Measurements from ENCODE around the gene TNFRSF13B. TPM values are rescaled to one million over a fixed set of nuclear protein-coding genes. Genes with fewer than 3 reads are reported as not detected.

Gene TNFRSF13B
- total RNA-seq, 1 experiment from 2014 or later: not detected

GRCh38 chr17:16934836-16935235 is 37.1 kb downstream of the TNFRSF13B start:
- Histone ChIP-seq H3K4me3 (replicated peaks in 1 of 2; ENCODE audit: low read depth in 1 of 2, low read length in 2 of 2) (no peak overlapping the region), H2AFZ (ENCODE audit: low read depth, low read length, poor library complexity, severe bottlenecking) (no peak overlapping the region), H3K36me3 (ENCODE audit: control insufficient read depth in 1 of 2, insufficient read depth in 2 of 2, low read length in 2 of 2) (no peaks in the 10 kb centered on the region), H3K27me3 (ENCODE audit: insufficient read depth, low read length) (no peaks in the 10 kb centered on the region; the same call in 1 of the 2 replicates), H3K27ac (ENCODE audit: low read depth, low read length) (no peak overlapping the region), H3K4me2 (ENCODE audit: low read length) (no peak overlapping the region), H3K9me2 (ENCODE audit: insufficient read depth) (no peaks in the 10 kb centered on the region), H3K9ac (ENCODE audit: low read length) (no peak overlapping the region), H4K20me1 (ENCODE audit: insufficient read depth) (no peaks in the 10 kb centered on the region), H3K9me3 (ENCODE audit: control insufficient read depth in 1 of 2, insufficient read depth in 1 of 2, low read depth in 1 of 2, low read length in 2 of 2) (no peaks in the 10 kb centered on the region), H3K4me1 (ENCODE audit: control insufficient read depth in 1 of 2, insufficient read depth in 2 of 2, low read length in 2 of 2) (peaks cover 0 to 15% of the 10 kb centered on the region in 2 experiments; a peak in 1 of 4 replicates), H3K79me2 (ENCODE audit: insufficient read depth, low read length) (no peaks in the 10 kb centered on the region)
- no peak for TF ChIP-seq SRF (IDR thresholded peaks at IDR 0.05; ENCODE audit: low read depth)
- TF ChIP-seq POLR2AphosphoS5 (IDR thresholded peaks at IDR 0.05; ENCODE audit: low read depth, low read length): no peak
- ATAC-seq: no peak
- BruUV-seq (replicated peaks): no TSS peak
- CTCF ChIA-PET: no interaction called here
- POLR2A ChIA-PET: no interaction called here
- RAD21 ChIA-PET (ENCODE audit: low non-redundant PET in 1 of 2, low total read pairs in 2 of 2, uncharacterized antibody in 2 of 2, unreplicated experiment in 2 of 2): no interaction called here
- intact Hi-C loops (cut with micrococcal nuclease): no loop called here
- DNase-seq (ENCODE audit: low read depth, low spot score): no peak

DNA sequence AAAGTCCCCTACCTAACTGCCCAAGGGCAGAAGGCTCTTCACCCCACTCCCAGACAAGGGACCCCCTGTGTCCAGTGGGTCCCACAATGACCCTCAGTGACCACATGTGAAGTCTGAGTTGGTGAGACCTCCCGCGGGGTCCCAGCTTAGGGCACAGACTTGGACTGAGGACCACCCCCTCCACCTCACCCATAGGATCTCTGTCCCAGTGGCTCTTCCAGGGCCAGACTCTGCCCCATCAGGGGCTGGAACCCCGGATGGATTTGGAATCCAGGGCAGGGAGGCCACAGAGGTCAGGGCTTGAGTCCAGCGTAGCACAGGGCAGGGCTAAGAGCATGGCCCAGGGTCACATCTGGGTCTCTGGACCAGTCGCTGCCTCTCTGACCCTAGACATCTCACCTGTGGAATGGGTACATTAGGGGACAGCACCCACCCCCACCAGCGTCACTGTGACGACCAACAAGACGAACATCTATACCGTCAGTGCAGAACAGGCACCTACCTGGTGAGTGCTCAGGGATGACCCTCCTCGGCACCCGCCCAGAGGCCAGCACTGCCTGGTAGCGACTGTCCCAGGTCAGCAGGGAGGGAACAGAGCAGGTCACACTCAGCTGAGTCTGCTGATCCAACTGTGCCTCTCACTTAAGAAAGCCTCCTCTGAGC is 37.7 kb downstream of the TNFRSF13B start:
- Histone ChIP-seq H3K4me1 (ENCODE audit: control insufficient read depth in 1 of 2, insufficient read depth in 2 of 2, low read length in 2 of 2) (peaks cover 0 to 15% of the 10 kb centered on the region in 2 experiments; a peak in 1 of 4 replicates), H2AFZ (ENCODE audit: low read depth, low read length, poor library complexity, severe bottlenecking) (no peak overlapping the region), H3K27me3 (ENCODE audit: insufficient read depth, low read length) (no peaks in the 10 kb centered on the region; the same call in 1 of the 2 replicates), H3K4me3 (replicated peaks in 1 of 2; ENCODE audit: low read depth in 1 of 2, low read length in 2 of 2) (no peak overlapping the region), H3K9me2 (ENCODE audit: insufficient read depth) (no peaks in the 10 kb centered on the region), H3K79me2 (ENCODE audit: insufficient read depth, low read length) (no peaks in the 10 kb centered on the region), H3K36me3 (ENCODE audit: control insufficient read depth in 1 of 2, insufficient read depth in 2 of 2, low read length in 2 of 2) (no peaks in the 10 kb centered on the region), H3K4me2 (ENCODE audit: low read length) (no peak overlapping the region), H3K9me3 (ENCODE audit: control insufficient read depth in 1 of 2, insufficient read depth in 1 of 2, low read depth in 1 of 2, low read length in 2 of 2) (no peaks in the 10 kb centered on the region), H4K20me1 (ENCODE audit: insufficient read depth) (no peaks in the 10 kb centered on the region), H3K9ac (ENCODE audit: low read length) (no peak overlapping the region), H3K27ac (ENCODE audit: low read depth, low read length) (no peak overlapping the region)
- no TSS peak for BruUV-seq (replicated peaks)
- intact Hi-C loops (cut with micrococcal nuclease): no loop called here
- DNase-seq (ENCODE audit: low read depth, low spot score) (no peak), ATAC-seq (no peak)
- ChIA-PET RAD21 (ENCODE audit: low non-redundant PET in 1 of 2, low total read pairs in 2 of 2, uncharacterized antibody in 2 of 2, unreplicated experiment in 2 of 2) (no interaction called here), POLR2A (no interaction called here), CTCF (no interaction called here)
- no peak for TF ChIP-seq JUND (IDR thresholded peaks at IDR 0.05)
- no peak for TF ChIP-seq TCF7L2 (IDR thresholded peaks at IDR 0.05; ENCODE audit: borderline replicate concordance, extremely low read depth, insufficient read depth, insufficient read length)
- no peak for TF ChIP-seq POLR2AphosphoS5 (IDR thresholded peaks at IDR 0.05; ENCODE audit: low read depth, low read length)
- TF ChIP-seq, protein P1, sequence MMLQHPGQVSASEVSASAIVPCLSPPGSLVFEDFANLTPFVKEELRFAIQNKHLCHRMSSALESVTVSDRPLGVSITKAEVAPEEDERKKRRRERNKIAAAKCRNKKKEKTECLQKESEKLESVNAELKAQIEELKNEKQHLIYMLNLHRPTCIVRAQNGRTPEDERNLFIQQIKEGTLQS (IDR thresholded peaks at IDR 0.05): no peak
- no peak for TF ChIP-seq EZH2 (IDR thresholded peaks at IDR 0.05)
- no peak for TF ChIP-seq SRF (IDR thresholded peaks at IDR 0.05; ENCODE audit: low read depth)
- no peak for TF ChIP-seq CBX3 (IDR thresholded peaks at IDR 0.05; ENCODE audit: low read depth)
- no peak for TF ChIP-seq EZH2phosphoT487 (IDR thresholded peaks at IDR 0.05; ENCODE audit: borderline replicate concordance)
- TF ChIP-seq POLR2A (IDR thresholded peaks at IDR 0.05; ENCODE audit: borderline replicate concordance, extremely low read depth, insufficient read depth, insufficient read length): no peak
- TF ChIP-seq CTCF (IDR thresholded peaks at IDR 0.05 in 2 of 3, conservative IDR thresholded peaks at IDR 0.05 in 1 of 3; ENCODE audit: borderline replicate concordance in 1 of 3, insufficient read depth in 1 of 3, low read depth in 2 of 3, low read length in 2 of 3): no peak
- TF ChIP-seq MAX (IDR thresholded peaks at IDR 0.05): no peak
- TF ChIP-seq RAD21 (IDR thresholded peaks at IDR 0.05; ENCODE audit: low read depth): no peak
- TF ChIP-seq EGR1 (IDR thresholded peaks at IDR 0.05; ENCODE audit: low read depth): no peak
